PC-3 (cell line): ENCODE measurements around the gene HCFC1.

Experiments
- CTCF ChIP-seq: fragments of 300-600 bp; sonication (generic); conservative IDR thresholded peaks from 2 replicates; pipeline ENCODE4 v1.5.1; 2017; ENCODE audit warnings: antibody characterized with exemption, low read depth, mild to moderate bottlenecking, low read length
- EZH2 ChIP-seq: fragments of 300-600 bp; sonication (generic); IDR thresholded peaks from one replicate; pipeline ENCODE4 v1.6.1; 2017; ENCODE audit warnings: antibody characterized with exemption, mild to moderate bottlenecking, low read length; ENCODE audit not compliant: unreplicated experiment
- EZH2phosphoT487 ChIP-seq: fragments of 300-600 bp; sonication (generic); IDR thresholded peaks from 2 replicates; pipeline ENCODE4 v1.6.1; 2018; ENCODE audit warnings: mild to moderate bottlenecking, antibody characterized with exemption, low read length, borderline replicate concordance

DNA sequence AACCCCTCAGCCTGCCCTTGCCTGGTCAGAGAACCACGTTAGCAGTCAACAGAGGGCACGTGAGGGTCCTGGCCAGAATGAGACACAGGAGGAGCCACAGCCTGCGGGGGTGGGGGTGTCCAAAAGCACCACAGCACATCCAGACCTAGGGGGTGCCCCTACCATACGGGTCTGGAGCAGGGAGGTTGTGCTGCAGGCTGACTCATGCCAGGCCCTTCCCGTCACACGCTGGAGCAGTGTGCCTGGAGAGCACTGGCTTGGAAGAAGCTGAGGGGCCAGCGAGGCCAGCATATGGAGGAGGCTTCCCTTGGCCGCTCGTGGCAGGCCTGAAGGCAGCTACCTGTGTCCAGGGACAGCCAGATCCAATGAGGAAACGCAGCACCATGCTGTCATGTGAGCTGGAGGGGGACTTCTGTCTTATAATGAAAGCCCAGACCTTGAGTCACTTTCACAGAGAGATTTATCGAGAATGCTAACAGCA, 49.6 kb upstream of the HCFC1 start:
- TF ChIP-seq CTCF (no peak), EZH2 (no peak), EZH2phosphoT487 (no peak)
